Measurements from ENCODE around the gene PSAP.
"Not testable (repeated sequence)": the region's sequence is repeated elsewhere in the genome, so short reads cannot be mapped to it uniquely, and the experiment has no call there.

The PSAP gene

GRCh38 chr10:71873582-71874211, 22.6 kb upstream of the PSAP start:
- DNase-seq (ENCODE audit: low read depth in 3 of 3) = no peak

- DNase-seq (ENCODE audit: low read depth in 3 of 3) = not testable (repeated sequence)
Measured at GRCh38 chr10:71869601-71870000, 18.6 kb upstream of the PSAP start.

- DNase-seq (ENCODE audit: low read depth in 3 of 3) = no peak
Measured at GRCh38 chr10:71868192-71868697, 17.2 kb upstream of the PSAP start.

- DNase-seq (ENCODE audit: low read depth in 3 of 3) = no peak
Measured at GRCh38 chr10:71865561-71866041, 14.6 kb upstream of the PSAP start.

- no peak for DNase-seq (ENCODE audit: low read depth in 3 of 3)
Measured at GRCh38 chr10:71864911-71865361, 13.9 kb upstream of the PSAP start.

- no peak for DNase-seq (ENCODE audit: low read depth in 3 of 3)
Measured at GRCh38 chr10:71863203-71863602, 12.2 kb upstream of the PSAP start.

GRCh38 chr10:71860243-71861029, 9.4 kb upstream of the PSAP start:
- peak in 1 of 3 donors; percentile 35 for DNase-seq (ENCODE audit: low read depth in 3 of 3)

- DNase-seq (ENCODE audit: low read depth in 3 of 3) = no peak
Measured at GRCh38 chr10:71857934-71858890, 7.2 kb upstream of the PSAP start.

GRCh38 chr10:71856619-71857018, 5.6 kb upstream of the PSAP start:
- DNase-seq (ENCODE audit: low read depth in 3 of 3) = no peak

GRCh38 chr10:71854031-71854430, 3.0 kb upstream of the PSAP start:
- DNase-seq (ENCODE audit: low read depth in 3 of 3) = no peak

GRCh38 chr10:71852355-71852937, 1.4 kb upstream of the PSAP start:
- DNase-seq (ENCODE audit: low read depth in 3 of 3) = no peak

GRCh38 chr10:71851465-71852095, 529 bp upstream of the PSAP start:
- not testable (repeated sequence) for DNase-seq (ENCODE audit: low read depth in 3 of 3)

GRCh38 chr10:71850021-71850742, 869 bp downstream of the PSAP start:
- no peak for DNase-seq (ENCODE audit: low read depth in 3 of 3)

GRCh38 chr10:71849461-71849908, 1.6 kb downstream of the PSAP start:
- no peak for DNase-seq (ENCODE audit: low read depth in 3 of 3)

- no peak for DNase-seq (ENCODE audit: low read depth in 3 of 3)
Measured at GRCh38 chr10:71848325-71849275, 2.5 kb downstream of the PSAP start.

GRCh38 chr10:71847418-71847817, 3.6 kb downstream of the PSAP start:
- DNase-seq (ENCODE audit: low read depth in 3 of 3) = no peak

GRCh38 chr10:71846816-71847215, 4.2 kb downstream of the PSAP start:
- DNase-seq (ENCODE audit: low read depth in 3 of 3) = no peak

- no peak for DNase-seq (ENCODE audit: low read depth in 3 of 3)
Measured at GRCh38 chr10:71845410-71846405, 5.3 kb downstream of the PSAP start.

Data from stimulated activated CD4-positive, alpha-beta T cell treated with anti-CD3 and anti-CD28 coated beads, TNF-alpha, amount 100 ng/mL, for 48 hours (primary cell).